ENCODE results near the gene LAD1.

The LAD1 gene

DNA sequence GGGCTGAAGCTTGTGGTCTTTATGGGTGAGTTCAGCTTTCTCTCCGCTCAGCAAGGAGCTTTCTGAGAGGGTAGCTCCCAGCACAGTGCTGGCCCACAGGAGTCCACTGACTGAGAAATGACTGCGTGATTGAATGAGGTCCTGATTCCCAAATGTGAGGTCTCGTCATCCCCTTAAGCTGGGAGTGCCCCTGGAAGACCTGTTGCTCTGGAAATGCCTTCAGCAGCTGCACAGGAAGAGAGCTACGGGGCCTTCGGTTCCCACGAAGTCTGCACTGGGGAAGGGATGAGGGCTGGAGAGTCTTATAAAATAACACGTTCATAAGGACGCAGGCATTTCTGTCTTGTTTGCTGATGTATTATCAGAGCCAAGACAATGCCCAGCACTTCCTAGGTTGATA, 35.7 kb downstream of the LAD1 start:
- no peak for DNase-seq (ENCODE audit: low read depth)

- no peak for DNase-seq (ENCODE audit: low read depth)
Measured at GRCh38 chr1:201362906-201363305, 36.2 kb downstream of the LAD1 start.

DNA sequence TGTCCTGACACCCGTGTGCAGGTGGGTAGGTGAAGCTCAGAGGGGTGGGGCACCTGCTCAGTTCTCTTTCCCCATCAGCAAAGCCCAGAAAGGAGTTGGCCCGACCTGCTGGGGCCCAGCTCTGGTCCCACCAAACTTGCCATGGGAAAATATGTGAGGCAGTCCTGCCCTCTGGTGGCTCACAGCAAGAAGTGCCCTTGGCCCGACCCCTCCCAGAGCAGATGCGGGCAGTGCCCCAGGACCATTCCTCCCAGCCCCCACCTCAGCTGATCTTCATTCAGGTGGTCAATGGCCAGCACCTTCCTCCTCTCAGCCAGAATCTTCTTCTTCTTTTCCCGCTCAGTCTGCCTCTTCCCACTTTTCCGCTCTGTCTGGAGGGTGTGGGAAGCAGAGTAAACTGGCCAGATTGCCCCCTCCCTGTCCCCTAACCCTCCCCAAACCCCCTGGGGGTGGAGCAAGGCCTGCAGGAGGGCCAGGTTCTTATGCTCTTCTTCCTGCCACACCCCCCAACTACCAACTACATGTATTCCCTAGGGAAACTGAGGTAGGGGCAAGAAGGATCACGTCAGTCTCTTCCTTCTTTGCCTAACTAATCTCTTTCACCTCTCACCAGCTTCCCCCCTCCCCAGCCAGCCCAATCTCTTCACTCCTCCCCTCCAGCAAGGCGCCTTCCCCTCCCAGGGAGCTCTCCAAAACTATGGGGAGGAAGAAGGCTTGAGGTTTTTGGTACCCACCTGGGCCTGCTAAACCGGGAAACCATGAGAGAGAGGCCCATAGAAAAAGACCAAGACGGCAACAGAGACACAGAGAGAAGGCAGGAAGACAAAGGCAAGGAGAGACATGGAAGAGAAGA, 37.2 kb downstream of the LAD1 start:
- DNase-seq (ENCODE audit: low read depth): no peak

DNA sequence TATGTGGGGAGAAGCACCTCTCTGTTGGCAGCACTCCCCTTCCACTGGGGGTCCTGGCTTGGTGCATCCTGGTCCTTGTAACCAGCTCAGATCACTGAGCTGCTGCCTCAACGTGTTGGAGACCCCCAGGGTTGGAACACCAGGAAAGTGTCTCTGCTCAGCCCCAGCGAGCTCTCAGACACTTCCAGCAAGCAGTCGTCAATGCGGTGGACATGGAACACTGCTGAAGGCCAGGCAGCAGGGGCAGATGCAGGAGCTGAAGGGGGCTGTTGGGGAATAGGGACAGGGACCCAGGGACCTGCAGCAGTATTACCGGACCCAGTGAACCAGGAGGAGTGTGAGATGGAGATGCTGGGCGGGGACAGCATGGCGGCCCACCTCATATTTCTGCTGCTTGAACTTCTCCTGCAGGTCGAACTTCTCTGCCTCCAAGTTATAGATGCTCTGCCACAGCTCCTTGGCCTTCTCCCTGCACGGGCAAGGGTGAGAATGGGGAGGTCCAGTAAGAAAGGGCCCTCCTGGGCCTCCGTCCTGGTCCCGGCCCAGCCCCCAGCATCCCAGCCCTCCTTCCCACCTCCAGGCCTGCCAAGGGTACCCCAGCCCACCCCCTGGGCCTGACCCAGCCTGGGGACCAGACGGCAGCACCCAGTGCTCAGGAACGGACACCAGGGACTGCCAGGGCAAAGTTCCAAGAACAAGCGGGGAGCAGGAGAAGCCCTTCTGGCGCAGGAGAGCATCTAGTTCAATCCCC, 38.0 kb downstream of the LAD1 start:
- DNase-seq (ENCODE audit: low read depth): no peak

- DNase-seq (ENCODE audit: low read depth): no peak
Measured at GRCh38 chr1:201360486-201360885, 38.6 kb downstream of the LAD1 start.

DNA sequence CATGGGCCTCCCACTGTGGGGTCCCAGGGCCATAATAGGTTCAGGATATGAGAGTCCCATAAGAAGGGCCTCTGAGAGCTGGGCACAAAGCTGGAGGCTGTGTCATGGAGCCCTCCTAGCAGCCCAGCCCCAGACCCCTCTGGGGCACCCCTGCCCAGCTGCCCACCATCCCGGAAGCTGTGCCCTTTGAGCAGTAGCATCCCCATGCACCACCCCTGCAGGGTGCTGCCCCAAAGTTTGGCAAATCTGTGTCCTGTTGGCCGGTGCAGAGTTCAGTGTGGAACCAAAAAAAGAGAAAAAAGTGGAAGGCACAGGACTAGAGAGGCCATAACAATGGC, 39.3 kb downstream of the LAD1 start:
- no peak for DNase-seq (ENCODE audit: low read depth)

- no peak for DNase-seq (ENCODE audit: low read depth)
Measured at GRCh38 chr1:201359031-201359872, 39.9 kb downstream of the LAD1 start.

- no peak for DNase-seq (ENCODE audit: low read depth)
Measured at GRCh38 chr1:201358596-201358995, 40.5 kb downstream of the LAD1 start.

- DNase-seq (ENCODE audit: low read depth): no peak
Measured at GRCh38 chr1:201357636-201358348, 41.3 kb downstream of the LAD1 start.

DNA sequence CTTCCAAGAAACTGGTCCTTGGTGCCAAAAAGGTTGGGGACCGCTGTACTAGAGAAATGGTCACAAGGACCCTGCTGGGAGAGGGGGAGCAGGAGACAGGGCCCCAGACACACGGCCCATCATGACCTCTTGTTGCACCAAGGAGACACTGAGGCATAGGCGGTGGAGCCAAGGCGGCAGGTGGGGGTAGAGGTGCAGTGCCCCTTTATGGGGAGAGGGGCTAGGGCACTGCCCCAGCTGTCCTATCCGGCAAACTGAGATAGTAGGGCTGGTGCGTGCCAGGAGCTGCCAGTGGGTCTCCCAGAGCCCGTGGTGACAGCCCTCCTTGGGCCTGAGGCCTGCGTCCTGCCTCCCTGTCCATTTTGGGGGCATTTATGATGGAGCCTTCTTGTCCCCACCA, 41.9 kb downstream of the LAD1 start:
- DNase-seq (ENCODE audit: low read depth): no peak

GRCh38 chr1:201356701-201357100, 42.4 kb downstream of the LAD1 start:
- DNase-seq (ENCODE audit: low read depth): no peak

- DNase-seq (ENCODE audit: low read depth): no peak
Measured at GRCh38 chr1:201356236-201356635, 42.9 kb downstream of the LAD1 start.

DNA sequence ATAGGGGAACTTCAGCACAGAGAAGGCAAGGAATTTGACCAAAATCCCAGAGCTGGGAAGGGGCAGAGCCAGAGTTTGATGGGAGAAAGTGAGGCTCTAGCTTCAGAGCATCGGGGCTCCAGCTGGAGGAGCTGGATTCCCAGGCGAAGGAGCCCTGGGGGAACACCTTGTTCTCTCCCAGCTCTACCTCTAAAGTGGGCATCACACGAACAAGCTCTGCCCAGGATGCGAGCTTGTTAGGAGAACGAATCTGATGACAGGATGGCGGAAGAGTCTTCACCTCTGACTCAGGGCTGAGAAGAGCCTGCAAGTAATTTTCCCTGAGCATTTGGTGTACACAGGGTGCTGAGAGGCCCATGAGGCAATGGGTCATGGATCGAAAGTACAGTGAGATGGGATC, 43.7 kb downstream of the LAD1 start:
- DNase-seq (ENCODE audit: low read depth): no peak

DNA sequence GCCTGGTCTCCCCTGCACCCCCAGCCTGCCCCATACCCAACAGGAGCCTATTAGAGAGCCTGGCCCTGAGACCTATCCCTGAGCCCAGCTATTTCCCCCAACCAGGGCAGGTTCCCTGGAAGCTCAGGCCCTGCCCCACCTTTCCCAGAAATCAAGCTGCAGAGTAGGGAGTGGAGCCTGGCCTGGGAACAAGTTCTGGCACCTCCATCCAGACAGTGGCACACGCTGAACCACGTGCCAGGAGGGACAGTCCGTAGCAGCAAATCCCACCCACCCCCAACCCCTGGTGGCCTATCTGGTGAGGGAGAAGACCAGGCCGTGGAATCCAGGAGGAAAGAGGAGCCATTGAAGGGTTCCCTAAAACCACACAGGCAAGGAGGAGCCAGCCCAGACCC, 44.2 kb downstream of the LAD1 start:
- no peak for DNase-seq (ENCODE audit: low read depth)

GRCh38 chr1:201354151-201354900, 44.8 kb downstream of the LAD1 start:
- DNase-seq (ENCODE audit: low read depth): no peak

DNA sequence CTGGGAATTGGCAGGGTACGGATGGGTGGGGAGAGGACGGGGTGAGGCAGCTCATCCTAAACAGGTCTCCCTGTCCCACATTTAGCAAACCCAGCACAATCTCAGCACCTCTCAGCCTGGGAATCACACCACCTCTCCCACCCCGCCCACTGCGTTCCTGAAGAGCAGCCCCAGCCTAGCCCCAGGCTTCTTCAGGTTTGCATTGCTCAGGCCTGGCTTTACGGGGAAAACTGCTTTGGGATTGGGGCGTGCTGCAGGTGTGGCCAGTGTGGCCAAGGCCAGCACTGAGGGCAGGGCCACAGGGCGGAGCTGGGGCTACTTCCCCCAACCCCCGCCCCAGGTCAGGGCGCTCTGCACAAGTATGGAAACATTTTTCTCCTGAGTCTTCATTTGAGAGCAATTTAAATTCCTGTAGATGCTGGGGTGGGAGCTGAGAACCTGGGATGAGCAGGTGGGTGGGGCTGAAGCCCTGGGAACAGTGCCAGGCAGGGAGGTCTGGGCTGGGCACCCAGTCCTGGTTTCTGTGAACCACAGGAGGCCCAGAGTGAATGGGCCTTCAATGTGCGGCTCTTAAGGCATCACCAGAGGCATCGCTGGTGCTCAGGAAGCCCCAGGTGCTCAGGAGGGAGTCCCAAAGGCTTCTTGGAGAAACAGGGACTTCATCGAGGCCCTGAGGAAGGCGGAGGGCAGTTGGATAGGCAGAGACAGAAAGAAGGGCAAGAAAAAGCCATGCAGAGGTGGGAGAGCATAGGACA, 45.8 kb downstream of the LAD1 start:
- DNase-seq (ENCODE audit: low read depth): no peak

- DNase-seq (ENCODE audit: low read depth): no peak
Measured at GRCh38 chr1:201351617-201352016, 47.5 kb downstream of the LAD1 start.

- no peak for DNase-seq (ENCODE audit: low read depth)
Measured at GRCh38 chr1:201350884-201351283, 48.2 kb downstream of the LAD1 start.

GRCh38 chr1:201350361-201350725, 48.8 kb downstream of the LAD1 start:
- DNase-seq (ENCODE audit: low read depth): no peak

DNA sequence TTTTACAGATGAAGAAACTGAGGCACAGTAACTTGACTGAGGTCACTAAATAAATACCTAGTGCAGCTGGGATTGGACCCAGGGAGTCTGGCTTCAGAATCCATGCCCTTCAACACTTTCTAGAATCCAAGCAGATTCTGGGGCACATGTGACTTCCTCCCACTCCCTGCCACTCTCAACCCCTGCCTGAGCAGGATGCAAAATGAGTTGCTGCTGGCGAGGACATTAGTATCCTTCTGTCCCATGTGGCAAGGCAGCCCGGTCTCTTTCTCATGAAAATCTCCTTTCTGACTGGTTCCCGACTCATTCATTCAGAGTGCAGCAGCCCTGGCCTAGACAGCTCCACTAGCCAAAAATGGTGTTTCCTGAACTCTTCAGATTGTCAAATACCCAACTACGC, 50.0 kb downstream of the LAD1 start:
- DNase-seq (ENCODE audit: low read depth): no peak

- DNase-seq (ENCODE audit: low read depth): no peak
Measured at GRCh38 chr1:201348211-201348566, 50.9 kb downstream of the LAD1 start.

Measured in stimulated activated CD8-positive, alpha-beta memory T cell treated with anti-CD3 and anti-CD28 coated beads, Interleukin-15, amount 100 ng/mL, for 1 hour (primary cell).